A549 treated with AZD2906 at 1 μM for 4 hours (cell line): ENCODE measurements around the gene ATAD3B. TPM values are rescaled to one million over a fixed set of nuclear protein-coding genes. Genes with fewer than 3 reads are reported as not detected.

Source experiments
- total RNA-seq: library from RNA; stranded (reverse); fragments of 200-300 nt; extraction: Qiagen RNA extraction; gene quantifications from 5 replicates; pipeline ENCODE4 v1.2.3, GENCODE V29; 2022

ATAD3B gene
- 1.1 to 3.4 TPM (median 2.9 TPM) in 5 replicates for total RNA-seq

GRCh38 chr1:1471389-1472052, at the start of gene ATAD3B:
ATAD3B (plus strand) TSS chr1:1471765; CDS start chr1:1471885, 120 bp downstream.

GRCh38 chr1:1435106-1435903, 36.3 kb upstream of the ATAD3B start, which contains the start of gene VWA1:
VWA1 (plus strand) TSS chr1:1435690; CDS start chr1:1435749, 59 bp downstream.

GRCh38 chr1:1449099-1449739, 22.3 kb upstream of the ATAD3B start, which contains the start of gene ATAD3C:
ATAD3C (plus strand) TSS chr1:1449689; CDS start chr1:1450684, 995 bp downstream.

GRCh38 chr1:1511533-1512285, 40.1 kb downstream of the ATAD3B start, which contains the start of gene ATAD3A:
ATAD3A (plus strand) TSS chr1:1512162; CDS start chr1:1512269, 107 bp downstream.

GRCh38 chr1:1540090-1540817, 68.7 kb downstream of the ATAD3B start, which contains the start of gene TMEM240:
TMEM240 (minus strand) TSS chr1:1540624; CDS start chr1:1540346, 278 bp downstream.

Other genes starting within 250 kb of the ATAD3B start
- 109 to 135 TPM (median 131 TPM) in 5 replicates for gene SDF4, start 239.8 kb upstream of the ATAD3B start, total RNA-seq
- 11.0 to 19.8 TPM (median 18.8 TPM) in 5 replicates for gene B3GALT6, start 239.5 kb upstream of the ATAD3B start, total RNA-seq
- gene C1QTNF12, start 225.0 kb upstream of the ATAD3B start, total RNA-seq = 0.71 to 1.9 TPM (median 1.4 TPM) in 5 replicates
- 36.2 to 50.4 TPM (median 45.1 TPM) in 5 replicates for gene UBE2J2, start 197.9 kb upstream of the ATAD3B start, total RNA-seq
- 0.52 to 1.3 TPM (median 1.1 TPM) in 5 replicates for gene SCNN1D, start 191.3 kb upstream of the ATAD3B start, total RNA-seq
- gene ACAP3, start 163.8 kb upstream of the ATAD3B start, total RNA-seq = 8.2 to 16.9 TPM (median 14.4 TPM) in 5 replicates
- 15.8 to 25.3 TPM (median 23.7 TPM) in 5 replicates for gene PUSL1, start 163.2 kb upstream of the ATAD3B start, total RNA-seq
- gene INTS11, start 147.1 kb upstream of the ATAD3B start, total RNA-seq = 46.5 to 63.1 TPM (median 58.1 TPM) in 5 replicates
- gene CPTP, start 147.0 kb upstream of the ATAD3B start, total RNA-seq = 18.3 to 25.4 TPM (median 24.0 TPM) in 5 replicates
- gene TAS1R3, start 140.5 kb upstream of the ATAD3B start, total RNA-seq = 0.09 to 0.26 TPM (median 0.23 TPM) in 5 replicates
- gene DVL1, start 122.3 kb upstream of the ATAD3B start, total RNA-seq = 41.0 to 73.2 TPM (median 64.0 TPM) in 5 replicates
- 0.11 to 0.36 TPM (median 0.15 TPM) in 4 of 5 replicates, not detected in the other for gene MXRA8, start 113.2 kb upstream of the ATAD3B start, total RNA-seq
- gene AURKAIP1, start 96.6 kb upstream of the ATAD3B start, total RNA-seq = 107 to 197 TPM (median 169 TPM) in 5 replicates
- gene CCNL2, start 72.4 kb upstream of the ATAD3B start, total RNA-seq = 38.0 to 55.0 TPM (median 48.1 TPM) in 5 replicates
- gene MRPL20, start 64.5 kb upstream of the ATAD3B start, total RNA-seq = 128 to 145 TPM (median 135 TPM) in 5 replicates
- 0.03 to 0.10 TPM (median 0.07 TPM) in 3 of 5 replicates, not detected in the others for gene ANKRD65, start 50.5 kb upstream of the ATAD3B start, total RNA-seq
- 3.7 to 15.9 TPM (median 14.0 TPM) in 5 replicates for gene VWA1, start 36.1 kb upstream of the ATAD3B start, total RNA-seq
- not detected in 5 replicates for gene ATAD3C, start 22.1 kb upstream of the ATAD3B start, total RNA-seq
- gene ATAD3A, start 40.4 kb downstream of the ATAD3B start, total RNA-seq = 28.5 to 38.5 TPM (median 36.5 TPM) in 5 replicates
- 0.36 to 0.75 TPM (median 0.58 TPM) in 4 of 5 replicates, not detected in the other for gene TMEM240, start 68.9 kb downstream of the ATAD3B start, total RNA-seq
- gene SSU72, start 103.1 kb downstream of the ATAD3B start, total RNA-seq = 82.0 to 103 TPM (median 101 TPM) in 5 replicates
- gene FNDC10, start 128.4 kb downstream of the ATAD3B start, total RNA-seq = 5.4 to 9.3 TPM (median 8.3 TPM) in 5 replicates
- 8.0 to 19.5 TPM (median 17.7 TPM) in 5 replicates for gene MIB2, start 143.7 kb downstream of the ATAD3B start, total RNA-seq
- gene MMP23B, start 160.4 kb downstream of the ATAD3B start, total RNA-seq = 0.29 to 0.84 TPM (median 0.60 TPM) in 5 replicates
- 23.5 to 26.0 TPM (median 25.2 TPM) in 5 replicates for gene CDK11B, start 187.2 kb downstream of the ATAD3B start, total RNA-seq
- gene SLC35E2B, start 221.0 kb downstream of the ATAD3B start, total RNA-seq = 10.6 to 13.0 TPM (median 12.7 TPM) in 5 replicates